Thyroid gland (tissue), 4 donors: ENCODE results near the gene DHRS4L2. TPM values are rescaled to one million over a fixed set of nuclear protein-coding genes. Genes with fewer than 3 reads are reported as not detected.
"Not testable (repeated sequence)": the region's sequence is repeated elsewhere in the genome, so short reads cannot be mapped to it uniquely, and the experiment has no call there.

Experiments
- DNase-seq, 2 donors: peaks; one replicate each; pipeline ENCODE4 v3.0.0-alpha.2; 2019
- H3K27ac ChIP-seq, 3 donors: fragments of 200-600 bp; sonication (generic); 1 replicate in 2 of 3; 2 replicates in 1 of 3; pipeline ENCODE4 v1.5.1; 2016 to 2019; ENCODE audit warnings: mild to moderate bottlenecking in 1 of 3, moderate library complexity in 1 of 3
- H3K27me3 ChIP-seq: fragments of 200-600 bp; sonication (generic); one replicate; pipeline ENCODE4 v1.5.1; 2019
- H3K36me3 ChIP-seq, 2 donors: fragments of 200-600 bp; sonication (generic); one replicate each; pipeline ENCODE4 v1.5.1; 2016 to 2019
- H3K4me1 ChIP-seq, 2 donors: fragments of 200-600 bp; sonication (generic); one replicate each; pipeline ENCODE4 v1.5.1; 2017 to 2019
- H3K4me3 ChIP-seq, 3 donors: fragments of 200-600 bp; sonication (generic); replicated peaks in 1 of 3; 1 replicate in 2 of 3; 2 replicates in 1 of 3; pipeline ENCODE4 v1.5.1; 2016; ENCODE audit warnings: mild to moderate bottlenecking in 1 of 3
- H3K9me3 ChIP-seq: fragments of 200-600 bp; sonication (generic); one replicate; pipeline ENCODE4 v1.5.1; 2017
- CTCF ChIP-seq, 6 experiments: fragments of 200-600 bp in 3 of 6; fragments of 450-650 bp in 3 of 6; sonication (generic) in 3 of 6; IDR thresholded peaks; one replicate each; pipeline ENCODE4 v1.5.1; 2016 to 2019; ENCODE audit warnings: antibody characterized with exemption in 6 of 6, mild to moderate bottlenecking in 2 of 6, inconsistent platforms in 1 of 6, moderate library complexity in 1 of 6
- POLR2A ChIP-seq, 2 donors: fragments of 450-650 bp; IDR thresholded peaks; one replicate each; pipeline ENCODE4 v1.6.1; 2017; ENCODE audit warnings: antibody characterized with exemption in 2 of 2, mild to moderate bottlenecking in 2 of 2, moderate library complexity in 1 of 2
- WGBS, 2 donors: methylation state at CpG; one replicate each; pipeline ENCODE4 v1.1.5; 2017; 5-methylcytosine and 5-hydroxymethylcytosine counted together
- intact Hi-C: fragments of 100-400 bp; cut with DNase I; formaldehyde crosslinking; loops from one replicate; pipeline ENCODE4 v1.15.1; 2023
- total RNA-seq, 4 donors: library from RNA; depleted of rRNA; stranded (reverse); fragments of >200 nt; gene quantifications; one replicate each; pipeline ENCODE4 v1.2.3, GENCODE V29; 2016

The DHRS4L2 gene
- total RNA-seq, 4 donors from 2014 or later, result 4.7 to 27.1 (median 12.6) TPM

DNA sequence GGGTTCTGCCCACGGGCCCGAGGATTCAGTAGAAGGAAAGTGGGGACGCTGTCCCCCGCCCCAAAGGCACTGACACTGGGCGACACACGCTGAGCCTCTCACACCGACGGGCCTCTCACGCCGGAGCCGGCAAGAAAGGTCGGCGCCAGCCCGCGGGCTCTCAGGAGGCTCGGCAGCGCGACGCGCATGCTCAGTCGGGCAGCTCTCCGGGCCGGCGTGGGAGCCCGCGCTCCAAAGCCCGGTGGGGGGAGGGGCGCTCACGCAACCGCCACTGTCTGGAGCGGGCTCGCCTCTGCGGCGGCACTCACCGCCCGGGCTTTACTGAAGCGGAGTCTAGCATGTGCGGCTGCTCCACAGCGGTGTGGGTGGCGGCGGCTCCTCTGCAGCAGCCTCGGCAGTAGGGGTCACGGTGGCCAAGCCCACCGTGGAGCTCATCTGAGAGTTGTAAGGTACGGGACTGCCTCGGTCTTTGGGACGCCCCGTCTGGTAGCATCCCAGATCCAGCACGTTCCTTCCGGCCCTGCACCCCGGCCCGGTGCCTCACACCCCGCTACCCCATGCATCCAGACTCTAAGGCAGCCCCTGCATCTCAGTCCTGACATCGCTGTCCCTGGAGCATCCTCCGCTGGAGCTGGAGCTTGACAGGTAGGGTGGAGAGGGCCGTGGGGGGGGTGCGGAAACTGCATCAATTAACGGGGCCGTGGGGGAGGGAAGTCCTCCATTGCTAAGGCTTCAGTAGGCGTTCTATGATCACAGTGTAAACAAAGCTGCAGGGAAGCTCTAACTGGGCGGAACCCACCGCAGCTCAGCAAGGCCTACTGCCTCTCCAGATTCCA, 18.3 kb downstream of the DHRS4L2 start:
- H3K4me1 ChIP-seq, H3K27me3 ChIP-seq, H3K9me3 ChIP-seq, H3K36me3 ChIP-seq, intact Hi-C loops: not testable (repeated sequence)
- H3K4me3 ChIP-seq, result peak overlapping the region in 1 of 3 donors; percentile 9
- DNase-seq, result peak; percentile 39 to 69
- H3K27ac ChIP-seq, result peak overlapping the region in 1 of 3 donors; percentile 46
- WGBS, 2 donors, result 30 to 40% methylated on average over 1 to 13 of the region's 62 CpGs

DNA sequence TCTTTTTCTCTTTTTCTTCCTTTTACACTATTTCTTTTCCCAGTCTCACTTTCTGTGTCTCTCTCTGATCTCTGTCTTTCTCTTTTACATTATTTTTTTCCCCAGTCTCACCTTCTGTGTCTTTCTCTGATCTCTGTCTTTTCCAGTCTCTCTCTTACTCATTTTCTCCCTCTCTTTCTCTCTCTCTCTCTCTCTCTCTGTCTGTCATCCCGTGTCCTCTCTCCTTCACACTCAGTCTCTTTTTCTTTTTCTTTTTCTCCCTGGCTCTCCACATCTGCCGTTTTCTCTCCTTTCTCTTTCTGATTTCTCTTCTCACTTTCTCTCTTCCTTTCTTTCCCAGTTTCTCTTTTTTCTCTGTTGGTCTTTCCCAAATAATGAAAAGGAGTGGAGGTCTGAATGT, 22.3 kb downstream of the DHRS4L2 start:
- H3K4me1 ChIP-seq, result peaks cover 16 to 18% of the 10 kb centered on the region in 2 donors
- no peaks in the 10 kb centered on the region for H3K9me3 ChIP-seq
- WGBS, 2 donors, result 71 to 73% methylated on average over 2 of the region's 2 CpGs
- H3K4me3 ChIP-seq, result no peak overlapping the region
- no peak overlapping the region for H3K27ac ChIP-seq
- TF ChIP-seq CTCF (IDR thresholded peaks at IDR 0.05) (no peak), POLR2A (IDR thresholded peaks at IDR 0.05) (no peak)
- no peak for DNase-seq
- H3K27me3 ChIP-seq, result no peaks in the 10 kb centered on the region
- intact Hi-C loops, result no loop called here
- no peaks in the 10 kb centered on the region for H3K36me3 ChIP-seq

DNA sequence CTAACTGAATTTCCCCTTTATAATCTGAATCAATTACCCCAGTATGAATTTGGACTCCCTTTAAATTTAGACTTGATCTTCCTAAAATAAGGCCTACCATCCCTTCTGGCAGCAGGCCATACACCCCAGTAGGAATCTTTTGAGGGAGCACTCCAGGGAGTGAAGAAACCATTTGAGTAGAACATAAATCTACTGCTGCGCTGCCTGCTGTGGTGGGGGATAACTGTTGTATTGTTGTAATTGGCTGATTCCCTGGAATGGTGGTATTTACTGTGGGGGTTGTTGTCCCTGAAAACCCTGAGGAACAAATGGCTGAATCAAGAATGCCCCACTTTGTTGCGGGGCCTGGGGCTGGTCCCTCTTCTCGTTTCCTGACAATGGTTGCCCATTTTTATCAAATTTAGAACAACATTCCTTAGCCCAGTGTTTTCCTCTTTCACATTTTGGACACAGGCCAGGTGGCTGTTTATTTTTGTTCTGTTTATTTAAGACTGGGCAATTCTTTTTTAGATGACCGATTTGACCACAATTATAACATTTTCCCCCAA, 24.1 kb downstream of the DHRS4L2 start:
- WGBS, 2 donors, result 49 to 51% methylated on average over 4 of the region's 4 CpGs
- DNase-seq, result peak; percentile 16 to 29
- H3K36me3 ChIP-seq, H3K4me3 ChIP-seq, H3K27me3 ChIP-seq, H3K9me3 ChIP-seq, intact Hi-C loops: not testable (repeated sequence)
- Histone ChIP-seq H3K27ac (peak overlapping the region in 2 of 3 donors; percentile 20 to 38), H3K4me1 (peaks cover 16 to 18% of the 10 kb centered on the region in 2 donors)

DNA sequence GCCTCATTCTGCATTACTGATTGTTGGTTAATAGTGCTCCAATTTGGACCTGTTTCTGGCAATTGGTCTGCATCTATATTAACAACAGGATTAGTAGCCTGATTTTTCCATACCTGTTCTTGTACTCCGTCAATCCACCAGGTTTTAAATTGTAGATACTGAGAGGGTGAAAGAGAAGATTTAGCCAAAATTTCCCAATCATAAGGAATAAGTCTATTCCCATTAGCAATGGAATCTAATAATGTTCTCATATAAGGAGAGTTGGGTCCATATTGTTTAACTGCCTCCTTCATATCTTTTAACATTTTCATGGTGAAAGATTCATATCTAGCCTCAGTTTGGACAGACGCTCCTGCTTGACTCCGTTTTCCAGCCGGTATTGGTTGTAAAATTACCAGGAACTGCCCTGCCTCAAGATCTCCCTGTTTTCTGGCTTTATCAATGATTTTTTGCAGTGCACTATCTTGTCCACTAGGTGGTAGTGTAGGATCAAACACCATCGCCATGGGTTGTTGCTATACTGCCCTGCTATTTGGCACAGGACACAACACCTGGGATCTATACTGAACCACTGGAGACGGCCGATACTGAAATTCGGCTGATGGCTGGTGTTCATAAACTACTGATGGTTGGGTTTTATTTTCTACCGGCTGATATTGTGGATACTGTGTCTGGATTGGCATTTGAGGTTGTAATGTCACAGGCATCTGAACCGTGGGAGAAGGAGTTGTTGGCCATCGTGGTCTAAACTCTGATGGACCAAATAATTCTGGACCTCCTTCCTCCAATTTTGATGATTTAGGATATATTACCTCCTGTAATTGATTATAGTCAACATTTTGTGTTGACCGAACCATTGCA, 25.2 kb downstream of the DHRS4L2 start:
- Histone ChIP-seq H3K27ac (no peak overlapping the region), H3K4me1 (peaks cover 16 to 18% of the 10 kb centered on the region in 2 donors), H3K36me3 (no peaks in the 10 kb centered on the region), H3K9me3 (no peaks in the 10 kb centered on the region), H3K27me3 (no peaks in the 10 kb centered on the region), H3K4me3 (no peak overlapping the region)
- 27 to 30% methylated on average over 12 of the region's 12 CpGs for WGBS, 2 donors
- TF ChIP-seq CTCF (IDR thresholded peaks at IDR 0.05) (peak; percentile 70 to 98 (median 92)), POLR2A (IDR thresholded peaks at IDR 0.05) (no peak)
- peak; percentile 31 for DNase-seq
- intact Hi-C loops, result loop anchor here (2.0 kb wide), 1 partner anchor 39 kb away; no protein-coding TSS in a partner anchor

GRCh38 chr14:24015745-24016144, 27.0 kb downstream of the DHRS4L2 start:
- not testable (repeated sequence) for H3K9me3 ChIP-seq, H3K4me3 ChIP-seq, DNase-seq, H3K36me3 ChIP-seq, H3K27ac ChIP-seq, H3K27me3 ChIP-seq
- intact Hi-C loops, result loop anchor here (2.0 kb wide), 1 partner anchor 41 kb away; no protein-coding TSS in a partner anchor
- H3K4me1 ChIP-seq, result peaks cover 16 to 18% of the 10 kb centered on the region in 2 donors
- WGBS, 2 donors, result 98 to 99% methylated on average over 6 of the region's 6 CpGs

- H3K27ac ChIP-seq, DNase-seq, H3K4me1 ChIP-seq, H3K27me3 ChIP-seq, intact Hi-C loops, H3K4me3 ChIP-seq, H3K36me3 ChIP-seq, H3K9me3 ChIP-seq: not testable (repeated sequence)
Measured at GRCh38 chr14:24018978-24019377, 30.2 kb downstream of the DHRS4L2 start.

DNA sequence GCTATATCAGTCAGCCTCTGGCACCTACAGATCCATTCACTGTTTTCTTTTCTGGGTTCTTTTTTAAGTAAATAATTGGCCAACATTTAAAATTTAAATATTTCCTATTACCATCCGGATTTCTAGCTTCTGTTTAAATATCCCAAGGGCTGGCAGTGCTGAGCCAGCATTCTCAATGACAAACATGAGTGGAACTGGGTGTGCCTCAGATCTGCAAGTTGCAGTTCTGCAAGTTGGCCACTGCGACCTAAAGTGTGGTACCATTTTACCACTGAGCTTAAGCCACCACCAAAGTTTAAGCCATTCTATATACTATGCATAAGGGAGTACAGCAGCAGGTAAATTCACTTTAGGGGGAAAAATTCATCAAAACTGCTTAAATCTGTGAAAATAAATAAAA, 31.2 kb downstream of the DHRS4L2 start:
- WGBS, 2 donors, result 32 to 70% methylated on average over 2 of the region's 2 CpGs
- H3K9me3 ChIP-seq, H3K4me1 ChIP-seq, H3K4me3 ChIP-seq, H3K36me3 ChIP-seq, intact Hi-C loops, H3K27ac ChIP-seq, H3K27me3 ChIP-seq: not testable (repeated sequence)
- DNase-seq, result peak in 1 of 2 donors; percentile 14

DNA sequence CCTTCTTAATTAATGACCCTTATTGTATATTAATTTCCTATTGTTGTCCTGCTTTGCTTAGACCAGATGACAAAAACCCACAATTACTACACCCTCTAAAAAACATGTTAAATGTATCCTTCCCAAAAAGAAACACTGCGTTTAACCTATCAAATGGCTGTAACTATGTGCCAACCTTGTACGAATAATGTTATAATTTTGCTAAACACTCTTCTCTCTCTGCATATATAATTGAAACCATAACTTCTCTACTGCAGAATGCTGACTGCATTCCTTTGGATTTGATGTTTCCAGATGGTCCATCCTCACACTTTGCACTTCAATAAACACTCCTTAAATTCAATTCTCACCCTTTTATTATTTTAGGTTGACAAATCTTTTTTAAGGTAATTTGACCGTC, 31.8 kb downstream of the DHRS4L2 start:
- H3K36me3 ChIP-seq, DNase-seq, H3K27me3 ChIP-seq, H3K4me1 ChIP-seq, H3K9me3 ChIP-seq, H3K4me3 ChIP-seq, H3K27ac ChIP-seq, intact Hi-C loops: not testable (repeated sequence)
- 90 to 91% methylated on average over 3 of the region's 3 CpGs for WGBS, 2 donors

DNA sequence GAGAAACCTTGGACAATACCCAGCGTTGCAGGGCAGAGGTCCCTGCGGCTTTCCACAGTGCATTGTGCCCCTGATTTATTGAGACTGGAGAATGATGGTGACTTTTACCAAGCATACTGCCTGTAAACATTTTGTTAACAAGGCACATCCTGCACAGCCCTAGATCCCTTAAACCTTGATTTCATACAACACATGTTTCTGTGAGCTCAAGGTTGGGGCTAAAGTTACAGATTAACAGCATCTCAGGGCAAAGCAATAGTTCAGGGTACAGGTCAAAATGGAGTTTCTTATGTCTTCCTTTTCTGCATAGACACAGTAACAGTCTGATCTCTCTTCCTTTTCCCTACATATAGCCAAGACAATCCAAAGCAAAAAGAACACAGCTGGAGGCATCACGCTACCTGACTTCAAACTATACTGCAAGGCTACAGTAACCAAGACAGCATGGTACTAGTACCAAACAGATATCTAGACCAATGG, 36.2 kb downstream of the DHRS4L2 start:
- intact Hi-C loops, H3K36me3 ChIP-seq, H3K9me3 ChIP-seq, DNase-seq, H3K27ac ChIP-seq, H3K4me3 ChIP-seq, H3K27me3 ChIP-seq, H3K4me1 ChIP-seq: not testable (repeated sequence)
- WGBS, 2 donors, result 80 to 95% methylated on average over 3 of the region's 3 CpGs

DNA sequence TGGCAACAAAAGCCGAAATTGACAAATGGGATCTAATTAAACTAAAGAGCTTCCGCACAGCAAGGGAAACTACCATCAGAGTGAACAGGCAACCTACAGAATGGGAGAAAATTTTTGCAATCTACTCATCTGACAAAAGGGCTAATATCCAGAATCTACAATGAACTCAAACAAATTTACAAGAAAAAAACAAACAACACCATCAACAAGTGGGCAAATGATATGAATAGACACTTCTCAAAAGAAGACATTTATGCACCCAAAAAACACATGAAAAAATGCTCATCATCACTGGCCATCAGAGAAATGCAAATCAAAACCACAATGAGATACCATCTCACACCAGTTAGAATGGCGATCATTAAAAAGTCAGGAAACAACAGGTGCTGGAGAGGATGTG, 41.0 kb downstream of the DHRS4L2 start:
- H3K36me3 ChIP-seq, DNase-seq, intact Hi-C loops, H3K27me3 ChIP-seq, H3K9me3 ChIP-seq, H3K4me1 ChIP-seq, H3K4me3 ChIP-seq, H3K27ac ChIP-seq: not testable (repeated sequence)
- 91 to 96% methylated on average over 2 to 3 of the region's 3 CpGs for WGBS, 2 donors
